ENCODE measurements around the gene ASB13.
"Not testable (repeated sequence)": the region's sequence is repeated elsewhere in the genome, so short reads cannot be mapped to it uniquely, and the experiment has no call there.

ASB13 gene

DNA sequence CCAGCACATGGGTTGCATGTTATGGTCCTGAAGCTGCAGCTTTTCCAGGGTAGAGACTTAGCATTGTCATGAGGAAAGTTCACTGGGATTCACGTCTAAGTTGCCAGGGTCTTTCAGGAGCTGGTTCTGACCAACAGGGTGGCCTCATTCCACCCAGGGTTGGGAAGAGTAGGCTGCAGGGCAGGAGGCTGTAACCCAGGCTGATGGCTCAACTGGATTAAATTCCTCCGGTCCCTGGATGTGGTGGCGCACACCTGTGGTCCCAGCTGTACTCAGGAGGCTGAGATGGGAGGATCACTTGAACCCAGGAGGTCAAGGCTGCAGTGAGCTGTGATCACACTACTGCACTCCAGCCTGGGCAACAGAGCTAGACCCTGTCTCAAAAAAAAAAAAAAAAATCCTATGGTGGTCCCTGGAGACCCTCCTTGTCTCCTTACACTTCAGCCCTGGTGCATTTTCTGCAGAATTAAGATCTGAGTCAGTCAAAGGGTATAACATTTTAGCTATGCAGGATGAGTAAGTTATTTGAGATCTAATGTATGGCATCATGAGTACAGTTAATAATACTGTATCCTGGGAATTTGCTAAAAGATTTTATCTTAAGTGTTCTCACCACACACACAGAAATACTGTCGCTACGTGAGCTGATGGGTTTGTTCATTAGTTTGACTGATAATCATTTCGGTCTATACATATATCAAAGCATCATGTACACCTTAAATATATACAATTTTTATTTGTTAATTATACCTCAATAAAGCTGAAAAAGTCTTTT, 44.0 kb downstream of the ASB13 start:
- no peak for DNase-seq (ENCODE audit: low spot score)
- TF ChIP-seq CTCF (IDR thresholded peaks at IDR 0.05; ENCODE audit: extremely low read depth, missing control alignments): no peak

- not testable (repeated sequence) for DNase-seq (ENCODE audit: low spot score)
Observed at GRCh38 chr10:5621371-5621770, 45.0 kb downstream of the ASB13 start.

DNA sequence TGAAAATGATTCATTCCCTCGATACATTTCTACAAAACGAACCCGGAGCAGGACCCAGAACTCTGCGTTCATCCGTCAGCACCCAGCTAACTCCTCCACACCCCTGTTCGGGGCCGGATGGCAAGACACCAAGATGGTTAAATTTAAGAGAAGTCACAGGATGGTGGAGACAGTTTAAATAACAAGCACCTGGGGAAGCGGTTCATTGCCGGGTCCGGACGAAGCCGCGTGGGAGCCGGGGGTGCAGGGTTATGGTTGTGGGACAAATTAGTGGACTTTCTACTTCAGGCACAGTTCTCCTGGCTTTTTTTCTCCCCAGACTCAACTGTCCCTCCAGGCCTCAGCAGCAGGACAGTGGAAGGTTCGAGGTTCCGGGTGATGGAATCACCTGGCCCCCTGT, 45.4 kb downstream of the ASB13 start:
- DNase-seq (ENCODE audit: low spot score): no peak
- no peak for TF ChIP-seq CTCF (IDR thresholded peaks at IDR 0.05; ENCODE audit: extremely low read depth, missing control alignments)

- no peak for DNase-seq (ENCODE audit: low spot score)
- TF ChIP-seq CTCF (IDR thresholded peaks at IDR 0.05; ENCODE audit: extremely low read depth, missing control alignments): no peak
Observed at GRCh38 chr10:5620223-5620721, 46.1 kb downstream of the ASB13 start.

DNA sequence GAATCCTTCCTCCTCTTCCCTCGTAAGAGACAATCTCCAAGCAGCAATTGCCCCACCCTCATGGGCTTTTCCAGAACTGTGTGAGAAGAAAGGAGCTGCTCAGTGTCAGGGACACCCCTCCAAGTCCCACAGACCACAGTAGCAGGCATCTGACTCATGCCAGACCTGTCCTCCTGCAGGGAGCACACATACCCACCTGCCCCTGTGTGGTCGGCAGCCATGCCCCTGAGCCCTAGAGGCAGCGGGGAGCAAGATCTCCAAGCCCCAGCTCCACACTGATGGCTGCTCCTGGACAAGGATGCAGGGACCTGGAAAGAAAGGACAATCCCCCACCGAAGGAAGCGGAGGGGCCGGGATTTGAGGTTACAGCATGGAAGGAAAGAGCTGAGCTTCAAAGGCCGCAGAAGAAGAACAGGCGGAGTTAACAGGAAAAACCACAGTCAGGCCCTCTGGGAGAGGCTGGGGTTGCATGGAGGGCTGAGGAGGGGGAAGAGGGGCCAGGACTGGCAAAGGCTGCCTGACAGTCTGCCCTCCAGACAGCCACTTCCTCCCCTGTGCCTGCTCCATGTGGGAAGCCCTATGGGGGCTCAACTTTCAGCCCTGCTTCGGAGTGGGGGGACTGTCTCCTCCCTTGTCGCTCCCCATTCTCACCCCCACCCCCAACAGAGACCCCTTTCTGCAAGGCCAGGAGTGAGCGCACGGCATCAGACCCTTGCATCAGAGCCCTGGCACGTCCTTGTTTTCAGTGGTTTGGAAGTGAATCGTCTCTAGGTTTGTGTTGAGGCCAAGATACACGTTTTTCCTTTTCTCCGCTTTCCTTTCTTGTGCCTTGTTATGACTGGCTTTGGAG, 46.8 kb downstream of the ASB13 start:
- DNase-seq (ENCODE audit: low spot score): no peak
- TF ChIP-seq CTCF (IDR thresholded peaks at IDR 0.05; ENCODE audit: extremely low read depth, missing control alignments): no peak

DNA sequence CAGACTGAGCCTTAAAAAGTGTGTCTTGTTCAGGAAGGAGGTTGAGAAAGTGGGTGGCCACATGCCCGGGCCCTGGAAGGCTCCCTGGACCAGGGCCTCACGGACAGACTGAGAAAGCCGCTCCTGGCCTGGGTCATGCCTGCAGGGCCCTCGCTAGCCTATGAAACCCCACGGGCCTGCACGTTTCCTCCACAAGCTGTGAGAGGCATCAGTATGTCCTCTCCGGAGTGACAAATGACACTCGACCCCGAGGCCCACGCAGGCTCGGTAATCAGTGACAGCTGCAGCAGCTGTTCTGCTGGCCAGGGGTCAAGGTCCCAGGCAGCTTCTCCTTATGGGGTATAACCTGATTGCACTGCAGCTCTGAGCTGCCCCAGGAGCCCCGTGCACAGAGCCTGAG, 47.6 kb downstream of the ASB13 start:
- no peak for TF ChIP-seq CTCF (IDR thresholded peaks at IDR 0.05; ENCODE audit: extremely low read depth, missing control alignments)

GRCh38 chr10:5618042-5618441, 48.4 kb downstream of the ASB13 start:
- no peak for DNase-seq (ENCODE audit: low spot score)
- TF ChIP-seq CTCF (IDR thresholded peaks at IDR 0.05; ENCODE audit: extremely low read depth, missing control alignments): no peak

More for the DNA sequence above, 47.6 kb downstream of the ASB13 start:
- DNase-seq (ENCODE audit: low spot score): no peak

Data from GM20000 (cell line).